ENCODE measurements around the gene VPS39. TPM values are rescaled to one million over a fixed set of nuclear protein-coding genes. Genes with fewer than 3 reads are reported as not detected.
A peak's percentile ranks its signal among the peaks of the same experiment; 100 is the strongest.

The VPS39 gene
- total and polyA plus RNA-seq, 2 of the 13 experiments (the other 11 are each of a cell fraction or from before 2014, with no cell fraction given), result 22.9 to 32.0 TPM

DNA sequence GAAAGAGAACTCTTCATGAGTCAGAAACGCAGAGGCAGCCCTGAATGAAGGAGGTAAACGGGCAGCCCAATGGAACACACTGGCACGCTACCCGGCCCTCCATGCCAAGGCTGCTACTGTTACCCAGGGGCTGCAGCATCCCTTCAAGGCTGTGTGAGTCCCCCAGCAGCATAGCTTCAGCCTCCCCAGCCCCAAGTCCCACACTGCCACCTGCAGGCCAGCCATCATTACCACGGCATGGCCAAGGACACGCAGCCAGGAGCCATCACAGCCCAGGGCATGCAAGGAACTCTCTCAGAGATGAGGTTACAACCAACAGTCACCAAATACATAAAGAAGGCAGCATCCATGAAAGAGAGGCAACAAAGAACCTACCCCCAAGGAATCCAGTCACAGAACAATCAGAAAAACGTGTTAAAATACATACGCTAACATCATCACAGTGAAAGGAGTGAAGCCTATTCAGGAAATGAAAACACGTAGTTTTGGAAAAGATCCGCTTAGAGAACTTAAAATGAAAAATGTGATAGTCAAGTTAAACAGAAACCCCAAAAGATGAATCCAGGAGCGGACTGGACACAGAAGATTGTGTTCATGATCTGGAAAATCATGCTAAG lies 74.1 kb downstream of the VPS39 start (continued):
- TF ChIP-seq HNF4G (IDR thresholded peaks at IDR 0.05; ENCODE audit: borderline replicate concordance, low read depth, low read length) (no peak), HNF4G (CRISPR knock-in tag; IDR thresholded peaks at IDR 0.05; ENCODE audit: borderline replicate concordance, low read depth) (no peak), RAD21 (CRISPR knock-in tag; IDR thresholded peaks at IDR 0.05) (peak; percentile 56), MYC (CRISPR knock-in tag; IDR thresholded peaks at IDR 0.05; ENCODE audit: borderline replicate concordance) (peak; percentile 42; the same call in 1 of the 2 replicates), ZBTB1 (CRISPR knock-in tag; IDR thresholded peaks at IDR 0.05; ENCODE audit: borderline replicate concordance) (no peak), ZNF230 (CRISPR knock-in tag; IDR thresholded peaks at IDR 0.05) (no peak), XRCC5 (optimal IDR thresholded peaks at IDR 0.05; ENCODE audit: low read length) (peak; percentile 50), STAG1 (CRISPR knock-in tag; IDR thresholded peaks at IDR 0.05) (peak; percentile 81)
- TF ChIP-seq, protein P1, sequence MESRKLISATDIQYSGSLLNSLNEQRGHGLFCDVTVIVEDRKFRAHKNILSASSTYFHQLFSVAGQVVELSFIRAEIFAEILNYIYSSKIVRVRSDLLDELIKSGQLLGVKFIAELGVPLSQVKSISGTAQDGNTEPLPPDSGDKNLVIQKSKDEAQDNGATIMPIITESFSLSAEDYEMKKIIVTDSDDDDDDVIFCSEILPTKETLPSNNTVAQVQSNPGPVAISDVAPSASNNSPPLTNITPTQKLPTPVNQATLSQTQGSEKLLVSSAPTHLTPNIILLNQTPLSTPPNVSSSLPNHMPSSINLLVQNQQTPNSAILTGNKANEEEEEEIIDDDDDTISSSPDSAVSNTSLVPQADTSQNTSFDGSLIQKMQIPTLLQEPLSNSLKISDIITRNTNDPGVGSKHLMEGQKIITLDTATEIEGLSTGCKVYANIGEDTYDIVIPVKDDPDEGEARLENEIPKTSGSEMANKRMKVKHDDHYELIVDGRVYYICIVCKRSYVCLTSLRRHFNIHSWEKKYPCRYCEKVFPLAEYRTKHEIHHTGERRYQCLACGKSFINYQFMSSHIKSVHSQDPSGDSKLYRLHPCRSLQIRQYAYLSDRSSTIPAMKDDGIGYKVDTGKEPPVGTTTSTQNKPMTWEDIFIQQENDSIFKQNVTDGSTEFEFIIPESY (CRISPR knock-in tag; IDR thresholded peaks at IDR 0.05), result no peak

DNA sequence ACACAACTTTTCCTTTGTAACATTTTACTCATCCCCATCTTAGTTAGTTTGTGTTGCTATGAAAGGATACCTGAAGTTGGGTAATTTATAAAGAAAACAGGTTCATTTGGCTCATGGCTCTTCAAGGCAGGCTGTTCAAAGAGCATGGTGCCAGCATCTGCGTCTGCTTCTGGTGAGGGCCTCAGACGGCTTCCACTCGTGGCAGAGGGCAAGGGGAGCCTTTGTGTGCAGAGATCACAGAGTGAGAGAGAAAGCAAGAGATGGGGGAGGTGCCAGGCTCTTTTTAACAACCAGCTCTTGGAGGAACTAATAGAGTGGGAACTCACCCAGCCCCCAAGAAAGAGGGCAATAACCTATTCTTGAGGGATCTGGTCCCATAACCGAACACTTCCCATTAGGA lies 74.7 kb downstream of the VPS39 start:
- H3K27me3 ChIP-seq (ENCODE audit: control insufficient read depth in 1 of 2, insufficient read depth in 2 of 2, low read length in 2 of 2), result 0 out of 5 replicates have a peak, but pooled peaks cover 2 to 7% of the 10 kb centered on the region in 2 experiments
- no peaks in the 10 kb centered on the region for H4K20me1 ChIP-seq (ENCODE audit: insufficient read depth, low read length)
- DNase-seq (ENCODE audit: low spot score) (no peak), ATAC-seq (no peak), FAIRE-seq (no peak)
- TF ChIP-seq, protein P2, sequence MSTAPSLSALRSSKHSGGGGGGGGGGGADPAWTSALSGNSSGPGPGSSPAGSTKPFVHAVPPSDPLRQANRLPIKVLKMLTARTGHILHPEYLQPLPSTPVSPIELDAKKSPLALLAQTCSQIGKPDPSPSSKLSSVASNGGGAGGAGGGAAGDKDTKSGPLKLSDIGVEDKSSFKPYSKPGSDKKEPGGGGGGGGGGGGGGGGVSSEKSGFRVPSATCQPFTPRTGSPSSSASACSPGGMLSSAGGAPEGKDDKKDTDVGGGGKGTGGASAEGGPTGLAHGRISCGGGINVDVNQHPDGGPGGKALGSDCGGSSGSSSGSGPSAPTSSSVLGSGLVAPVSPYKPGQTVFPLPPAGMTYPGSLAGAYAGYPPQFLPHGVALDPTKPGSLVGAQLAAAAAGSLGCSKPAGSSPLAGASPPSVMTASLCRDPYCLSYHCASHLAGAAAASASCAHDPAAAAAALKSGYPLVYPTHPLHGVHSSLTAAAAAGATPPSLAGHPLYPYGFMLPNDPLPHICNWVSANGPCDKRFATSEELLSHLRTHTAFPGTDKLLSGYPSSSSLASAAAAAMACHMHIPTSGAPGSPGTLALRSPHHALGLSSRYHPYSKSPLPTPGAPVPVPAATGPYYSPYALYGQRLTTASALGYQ (CRISPR knock-in tag; IDR thresholded peaks at IDR 0.05), result no peak
- no peak for TF ChIP-seq ZNF670 (CRISPR knock-in tag; IDR thresholded peaks at IDR 0.05; ENCODE audit: borderline replicate concordance)
- no peak for TF ChIP-seq ZNF446 (CRISPR knock-in tag; IDR thresholded peaks at IDR 0.05)
- TF ChIP-seq POGZ (CRISPR knock-in tag; IDR thresholded peaks at IDR 0.05), result no peak
- no peak for TF ChIP-seq DPF2 (CRISPR knock-in tag; IDR thresholded peaks at IDR 0.05; ENCODE audit: borderline replicate concordance, low read depth)
- intact Hi-C loops (cut with micrococcal nuclease; ENCODE audit: unreplicated experiment), result no loop called here
- H3K36me3 ChIP-seq (replicated peaks in 1 of 2; ENCODE audit: control insufficient read depth in 1 of 2, insufficient read depth in 2 of 2, low read length in 2 of 2), result no peaks in the 10 kb centered on the region
- peaks cover 47% of the 10 kb centered on the region for H3K4me1 ChIP-seq (ENCODE audit: insufficient read depth, low read length)
- in situ Hi-C loops (cut with HindIII; ENCODE audit: extremely low pct_ligation_motif_present, low pct_unique_long_range_greater_than_20kb), result loop anchor here (5.0 kb wide), 1 partner anchor 41 kb away; the partner anchor contains the start of gene PLA2G4D
- no peaks in the 10 kb centered on the region for H3K79me2 ChIP-seq (ENCODE audit: insufficient read depth, low read length)
- BruUV-seq (replicated peaks), result no TSS peak
- no peak overlapping the region for H3K4me3 ChIP-seq (replicated peaks in 1 of 3; ENCODE audit: insufficient read depth in 1 of 3, low read depth in 2 of 3, low read length in 3 of 3)
- H3K27ac ChIP-seq (ENCODE audit: extremely low read length, insufficient read depth, low read length), result no peak overlapping the region
- no peak overlapping the region for H3K4me2 ChIP-seq (ENCODE audit: low read depth, low read length)
- H3K9me3 ChIP-seq (ENCODE audit: low read length), result peaks cover 8% of the 10 kb centered on the region
- no peak overlapping the region for H3K9ac ChIP-seq (ENCODE audit: insufficient read depth, low read depth, low read length)
- POLR2A ChIA-PET, result no interaction called here
- WGBS (ENCODE audit: low lambda C conversion rate), result 60% methylated on average over 4 of the region's 4 CpGs
- CTCF ChIA-PET (ENCODE audit: low intra/inter-chr PET ratio, low total read pairs), result no interaction called here
- H2AFZ ChIP-seq (ENCODE audit: low read length), result no peak overlapping the region

Data from HepG2 (cell line).